HK-2 (cell line): Measurements from ENCODE around the gene CAPZA2.

Source experiments
- DNase-seq: peaks from one replicate; pipeline ENCODE4 v3.0.0-alpha.2; 2018; ENCODE audit not compliant: unreplicated experiment

Gene CAPZA2

DNA sequence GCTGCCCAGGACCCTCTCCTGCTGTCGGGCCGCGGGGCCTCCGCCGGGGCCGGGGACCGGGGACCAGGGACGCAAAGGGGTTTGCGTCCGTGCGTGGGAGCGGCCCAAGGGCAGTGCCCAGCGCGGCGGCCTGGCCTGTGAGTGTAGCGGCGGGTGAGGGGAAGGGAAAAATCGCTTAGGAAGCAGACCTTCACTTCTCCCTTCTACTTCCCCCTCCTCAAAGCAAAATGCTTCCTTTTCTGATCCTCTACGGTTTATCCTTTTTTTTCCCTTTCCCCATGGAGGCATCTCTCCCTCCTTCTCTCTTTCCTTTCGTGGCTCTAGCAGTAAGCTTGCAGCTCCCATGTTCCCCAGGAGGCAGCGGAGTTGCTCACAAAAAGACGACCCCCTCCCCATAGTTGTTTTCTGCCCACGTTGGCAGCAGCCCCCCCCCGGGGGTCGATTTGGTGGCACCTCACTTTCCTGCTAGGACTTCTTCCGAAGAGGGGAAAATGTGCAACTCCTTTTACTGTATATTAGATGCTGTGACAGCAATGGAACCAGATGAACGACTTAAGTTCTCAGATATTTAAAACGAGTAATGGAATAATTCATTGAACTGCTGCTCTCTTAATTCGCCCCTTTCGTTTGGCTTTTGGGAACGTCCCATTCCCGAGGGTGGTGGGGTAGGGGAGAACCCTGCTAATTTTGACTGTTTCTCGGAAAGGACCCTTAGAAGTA is 724 bp downstream of the CAPZA2 start:
- peak; percentile 33 for DNase-seq

DNA sequence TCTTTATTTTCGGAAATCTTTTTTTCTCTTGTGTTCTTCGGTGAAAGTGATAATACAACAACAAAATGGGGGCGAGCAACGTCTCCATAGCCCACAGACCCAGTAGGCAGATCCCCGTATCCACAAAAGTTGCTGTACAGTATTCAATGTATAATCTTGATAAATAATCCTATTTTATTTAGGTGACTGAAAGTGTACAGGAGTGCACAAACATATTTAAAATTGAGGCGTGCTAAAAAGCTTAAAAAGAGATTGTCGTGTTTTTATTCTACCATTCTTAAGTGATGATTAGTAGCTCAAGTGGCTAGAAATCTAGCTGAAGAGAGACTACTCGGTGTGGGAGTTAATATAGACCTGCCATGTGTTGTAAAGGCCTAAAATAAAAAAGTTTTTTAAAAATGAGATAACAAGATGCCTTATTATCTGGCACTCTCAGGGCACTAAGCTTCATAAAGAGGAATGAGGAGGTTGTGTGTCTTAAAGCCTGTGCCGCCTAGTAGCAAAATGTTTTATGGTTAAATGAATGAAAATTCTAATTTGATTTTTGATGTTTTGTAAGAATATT is 1.6 kb downstream of the CAPZA2 start:
- DNase-seq: no peak

DNA sequence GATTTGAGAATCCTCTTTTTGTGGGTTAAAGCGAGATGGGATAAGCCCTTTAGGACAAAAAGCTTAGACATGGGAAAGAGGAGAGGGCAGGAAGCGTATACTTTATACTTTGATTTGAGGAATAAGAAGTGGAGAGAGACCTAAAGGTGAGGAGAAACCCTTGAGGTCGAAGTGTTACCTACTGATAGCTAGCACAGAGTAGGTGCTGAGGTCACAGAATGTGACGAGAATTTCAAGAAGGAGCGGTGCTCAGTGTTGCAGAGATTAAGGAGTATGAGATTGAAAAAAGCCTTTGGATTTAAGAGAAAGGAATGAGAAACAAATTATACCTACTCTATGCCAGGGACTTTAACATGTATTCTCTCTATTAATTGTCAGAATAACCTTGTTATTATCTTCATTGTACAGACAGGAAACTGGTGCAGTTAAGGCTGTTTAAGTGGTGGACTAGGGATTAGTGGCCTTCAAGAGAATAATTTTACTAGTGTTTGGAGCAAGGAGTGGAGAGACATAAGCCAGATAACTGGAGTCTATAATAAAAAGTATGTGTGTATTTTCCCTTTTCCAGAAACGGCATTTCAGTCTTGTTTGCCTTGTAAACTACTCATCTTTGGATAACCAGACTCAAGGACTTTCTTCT is 8.8 kb downstream of the CAPZA2 start:
- DNase-seq: no peak

DNA sequence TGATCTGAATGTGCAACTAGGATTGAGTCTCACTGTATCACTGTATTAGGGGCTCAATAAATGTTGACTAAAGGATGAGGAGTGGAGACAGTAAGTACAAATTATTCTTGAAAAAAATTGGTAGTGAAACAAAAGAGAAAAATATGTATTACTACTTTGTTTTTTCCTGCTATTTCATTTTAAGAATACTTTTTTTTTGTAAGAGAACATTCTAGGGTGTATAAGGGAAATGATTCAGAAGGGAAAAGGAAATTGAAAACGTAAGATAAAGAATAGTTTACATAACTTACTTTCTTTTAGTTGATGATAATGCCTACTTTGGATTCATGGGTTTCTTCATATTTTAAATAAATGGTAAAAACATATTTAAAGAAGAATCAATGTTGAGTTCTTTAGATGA is 9.6 kb downstream of the CAPZA2 start:
- DNase-seq: no peak

DNA sequence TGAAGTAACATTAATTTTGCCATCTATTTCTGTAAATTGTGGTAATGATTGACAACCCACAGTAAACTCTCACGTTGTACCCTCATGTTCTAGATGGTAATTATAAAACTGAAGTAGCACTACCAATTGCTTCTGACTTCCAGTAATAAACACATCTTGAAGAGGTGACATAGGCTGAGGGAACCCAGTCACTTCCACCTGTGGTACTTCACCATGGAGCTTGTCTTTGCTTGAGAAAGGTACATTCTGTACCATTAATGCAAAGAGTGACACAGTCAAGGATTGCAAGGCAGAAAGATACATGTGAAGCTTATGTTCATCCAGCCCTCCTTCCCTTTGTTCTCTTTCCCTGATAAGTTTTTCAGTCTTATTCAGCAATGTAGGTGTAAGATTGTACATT is 11.2 kb downstream of the CAPZA2 start:
- DNase-seq: no peak

DNA sequence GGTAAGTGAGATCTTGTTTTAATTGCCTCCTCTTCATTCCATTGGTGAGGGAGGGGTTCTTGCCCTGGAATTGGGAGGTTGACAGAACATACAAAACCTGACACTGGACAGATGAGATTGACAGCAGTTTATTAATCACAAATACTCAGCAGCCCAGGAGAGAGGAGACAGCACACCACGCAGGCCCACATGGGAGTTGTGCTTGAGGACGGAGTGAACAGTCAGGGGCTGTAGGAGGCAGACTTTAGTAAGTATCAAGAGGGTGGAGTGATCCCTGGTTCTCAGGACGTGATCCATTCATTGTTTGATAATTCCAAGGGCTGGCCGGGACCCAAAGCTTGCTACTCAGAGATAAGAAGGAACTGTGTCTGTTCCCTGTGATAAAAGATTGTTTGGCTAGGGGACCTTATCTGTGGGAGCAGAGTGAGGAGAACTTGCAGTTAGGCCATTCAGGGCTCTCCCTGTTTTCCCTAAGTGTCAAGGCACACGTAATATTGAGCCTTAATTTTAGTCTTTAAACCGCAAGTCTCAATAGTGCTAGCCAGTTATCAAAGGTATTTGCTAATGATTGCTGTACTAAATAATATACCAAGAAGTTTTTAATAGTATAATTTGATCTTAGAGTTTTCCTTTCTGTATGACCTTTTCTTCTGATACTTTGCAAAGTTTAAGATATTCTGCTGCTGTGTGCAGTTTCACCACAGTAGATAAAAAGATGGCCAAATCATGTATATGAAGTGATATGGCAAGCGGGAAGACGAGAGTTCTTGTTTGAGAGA is 14.5 kb downstream of the CAPZA2 start:
- no peak for DNase-seq

DNA sequence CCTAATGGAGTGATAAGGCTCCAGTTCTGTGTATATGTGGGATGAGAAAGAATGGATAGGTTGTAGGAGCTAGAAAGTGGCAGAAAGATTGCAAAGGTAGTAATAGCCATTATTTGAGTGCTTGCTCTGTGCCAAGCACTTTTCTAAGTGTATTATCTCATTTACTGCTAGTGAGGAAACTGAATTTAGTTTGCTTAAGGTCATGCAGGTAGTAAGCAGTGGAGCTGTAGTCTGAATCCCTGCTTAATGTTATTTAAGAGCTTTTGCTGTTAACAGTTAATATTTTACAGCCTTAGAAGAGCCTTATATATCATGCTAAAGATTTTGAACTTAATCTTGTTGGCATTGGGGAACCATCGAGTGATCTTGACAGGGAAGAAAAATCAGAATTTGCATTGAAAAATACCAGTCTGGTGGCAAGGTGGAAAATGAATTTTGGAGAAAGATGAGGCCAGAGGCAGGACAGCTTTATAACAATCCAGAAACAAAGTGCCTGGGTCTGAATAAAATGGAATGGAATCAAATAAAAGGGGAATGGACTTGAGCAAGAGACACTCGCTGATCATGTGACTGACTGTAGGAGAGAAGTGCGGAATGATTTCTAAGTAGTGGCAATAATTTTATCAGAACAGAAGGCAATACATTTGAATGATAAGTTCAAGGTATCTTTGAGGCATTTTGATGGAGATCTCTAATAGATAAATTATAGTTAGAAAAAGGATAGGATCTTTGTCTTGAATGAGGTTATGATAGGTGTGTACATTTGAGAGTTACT is 15.2 kb downstream of the CAPZA2 start:
- DNase-seq: no peak

DNA sequence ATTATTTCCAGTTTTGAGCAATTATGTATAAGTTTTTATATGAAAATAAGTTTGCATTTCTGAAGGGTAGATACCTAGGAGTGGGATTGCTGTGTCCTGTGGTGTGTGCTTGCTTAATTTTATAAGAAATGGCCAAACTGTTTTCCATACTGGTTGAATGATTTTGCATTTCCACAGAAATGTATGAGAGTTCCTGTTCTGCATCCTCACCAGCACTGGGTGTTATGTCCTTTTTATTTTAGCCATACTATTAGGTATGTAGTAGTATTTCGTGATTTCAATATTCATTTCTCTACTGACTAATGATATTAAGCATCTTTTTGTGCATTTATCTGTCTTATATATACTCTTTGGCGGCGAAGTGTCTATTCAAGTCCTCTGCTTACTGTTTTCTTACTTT is 22.3 kb downstream of the CAPZA2 start:
- no peak for DNase-seq

DNA sequence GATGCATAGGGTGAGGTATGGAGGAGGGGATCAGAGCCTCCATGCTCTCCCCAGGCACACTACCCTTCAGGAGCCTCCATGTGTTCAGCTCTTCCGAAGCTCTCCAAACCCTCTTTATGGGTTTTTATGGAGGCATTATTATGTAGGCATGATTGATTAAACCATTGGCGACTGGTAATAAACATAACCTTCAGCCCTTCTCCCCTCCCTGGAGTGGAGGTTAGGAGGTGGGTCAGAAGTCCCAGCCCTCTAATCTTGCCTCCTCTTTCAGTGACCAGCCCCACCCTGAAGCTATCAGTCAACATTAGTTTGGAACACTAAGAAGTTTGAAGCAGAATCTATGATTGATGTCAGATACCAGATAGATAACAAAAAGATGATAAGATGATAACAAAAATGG is 23.3 kb downstream of the CAPZA2 start:
- no peak for DNase-seq

DNA sequence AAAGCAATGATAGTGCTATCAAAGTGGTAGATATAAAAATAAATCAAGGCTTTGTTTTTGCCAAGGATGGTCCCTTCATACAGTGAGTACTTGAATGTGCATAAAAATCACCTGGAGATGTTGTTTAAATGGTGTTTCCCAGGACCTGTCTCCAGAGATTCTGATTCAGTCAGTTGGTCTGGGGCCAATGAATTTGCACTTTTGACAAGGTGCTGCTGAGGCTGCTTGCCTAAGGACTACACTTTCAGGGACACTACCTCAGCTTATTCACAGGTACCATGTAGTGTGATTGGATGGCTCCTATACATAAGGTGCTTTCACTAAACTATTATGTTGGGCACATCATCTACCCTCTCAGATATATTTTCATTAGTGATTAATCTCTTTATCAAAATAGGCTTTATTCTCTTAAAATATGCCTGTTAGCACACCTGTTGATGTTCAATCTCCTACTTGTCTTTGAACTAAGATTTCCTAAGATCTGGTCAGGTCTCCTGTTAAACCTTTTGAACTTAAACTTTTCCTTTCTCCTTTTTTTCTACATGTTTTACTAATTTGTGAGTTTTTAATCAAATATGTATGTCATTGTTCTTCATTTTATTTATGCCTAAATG is 24.3 kb downstream of the CAPZA2 start:
- DNase-seq: no peak

DNA sequence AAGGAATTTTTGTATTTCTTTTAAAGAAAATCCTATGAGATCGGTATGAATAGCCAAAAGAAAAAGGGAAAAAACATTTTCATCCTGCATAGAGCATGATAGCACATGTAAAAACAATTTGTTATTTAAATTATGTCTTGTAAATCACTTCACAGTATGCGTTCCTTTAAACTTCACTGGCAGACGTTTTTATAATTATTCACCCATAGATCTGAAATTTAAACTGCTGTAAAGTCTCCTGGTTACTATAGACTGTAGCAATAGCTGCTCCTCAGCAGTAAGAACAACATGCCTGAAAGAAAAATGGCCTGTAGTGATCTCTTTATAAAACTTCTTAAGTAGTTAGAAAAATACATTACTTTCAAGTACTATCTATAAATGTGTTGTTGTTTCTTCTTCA is 26.5 kb downstream of the CAPZA2 start:
- DNase-seq: no peak

DNA sequence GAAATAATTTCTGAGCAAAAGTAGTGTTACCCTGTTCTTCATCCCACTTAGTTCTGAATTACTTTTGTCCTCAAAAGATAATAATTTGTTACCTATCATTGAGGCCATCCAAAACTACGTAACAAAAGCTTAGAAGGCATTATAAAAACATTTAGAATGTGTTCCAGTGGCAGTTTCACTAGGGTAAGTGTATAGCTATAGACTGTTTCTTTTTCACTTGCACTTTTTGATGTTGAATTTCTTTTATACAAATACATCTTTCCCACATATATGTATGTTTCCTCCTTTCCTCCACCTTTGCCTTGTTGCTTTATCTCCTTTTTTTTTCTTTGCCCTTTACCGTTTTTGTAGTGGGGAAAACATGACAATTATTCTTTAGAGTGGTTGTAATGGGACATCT is 33.5 kb downstream of the CAPZA2 start:
- DNase-seq: no peak

DNA sequence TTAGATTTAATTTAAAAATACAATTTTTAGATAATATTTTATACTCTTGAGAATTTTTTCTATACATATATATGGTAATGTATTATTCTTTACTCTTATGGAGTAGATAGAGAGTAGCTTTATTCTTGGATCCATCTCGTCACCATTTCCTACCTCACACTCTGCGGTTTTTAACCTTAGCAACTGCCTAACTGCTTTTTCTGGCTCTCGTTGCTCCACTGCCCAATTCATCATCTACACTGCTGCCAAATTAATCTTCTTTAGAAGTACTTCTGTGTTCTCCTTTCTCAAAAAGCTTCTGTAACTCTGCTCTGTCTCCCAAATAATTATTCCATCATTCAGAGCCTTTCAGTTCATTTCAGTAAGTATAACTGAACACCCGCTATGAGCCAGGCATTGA is 35.3 kb downstream of the CAPZA2 start:
- no peak for DNase-seq

DNA sequence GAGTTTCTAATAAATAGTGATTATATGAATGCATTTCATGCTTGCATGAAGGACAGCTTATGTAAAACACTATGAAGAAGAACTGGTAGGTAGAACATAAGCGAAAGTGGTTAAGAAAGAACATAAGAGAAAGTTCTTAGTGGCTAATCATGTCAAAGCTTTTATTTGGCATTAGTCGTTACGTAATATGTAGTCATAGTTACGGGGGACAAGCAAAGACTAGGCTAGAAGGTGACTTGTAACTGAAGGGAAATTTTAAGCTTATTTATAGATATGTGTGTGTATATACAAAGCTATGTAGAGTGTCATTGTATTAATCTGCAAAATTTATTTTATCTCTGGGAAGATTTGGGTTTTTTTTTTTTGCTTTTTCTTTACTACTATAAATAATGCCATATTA is 36.9 kb downstream of the CAPZA2 start:
- DNase-seq: no peak

DNA sequence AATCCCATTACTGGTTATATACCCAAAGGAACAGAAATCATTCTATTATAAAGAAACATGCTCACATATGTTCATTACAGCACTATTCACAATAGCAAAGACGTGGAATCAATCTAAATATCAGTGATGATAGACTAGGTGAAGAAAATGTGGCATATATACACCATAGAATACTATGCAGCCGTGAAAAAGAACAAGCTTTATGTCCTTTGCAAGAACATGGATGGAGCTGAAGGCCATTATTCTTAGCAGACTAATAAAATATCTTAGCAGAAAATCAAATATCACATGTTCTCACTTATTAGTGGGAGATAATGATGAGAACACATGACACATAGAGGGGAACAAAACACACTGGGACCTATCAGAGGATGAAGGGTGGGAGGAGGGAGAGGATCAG is 38.8 kb downstream of the CAPZA2 start:
- DNase-seq: no peak

DNA sequence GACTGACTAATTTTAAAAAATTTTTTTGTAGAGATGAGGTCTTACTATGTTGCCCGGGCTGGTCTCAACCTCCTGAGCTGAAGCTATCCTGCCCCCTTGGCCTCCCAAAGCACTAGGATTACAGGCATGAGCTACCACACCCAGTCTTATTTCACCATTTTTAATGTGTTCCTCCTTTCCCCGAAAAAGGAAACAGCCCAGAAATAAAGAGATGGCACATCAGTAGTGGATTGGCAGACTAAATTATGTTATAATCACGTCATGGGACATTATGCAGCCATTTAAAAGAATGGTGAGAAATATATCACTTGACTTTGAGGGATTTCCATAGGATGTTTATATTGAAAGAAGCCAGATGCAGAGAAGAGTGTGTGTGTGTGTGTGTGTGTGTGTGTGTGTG is 40.5 kb downstream of the CAPZA2 start:
- no peak for DNase-seq

DNA sequence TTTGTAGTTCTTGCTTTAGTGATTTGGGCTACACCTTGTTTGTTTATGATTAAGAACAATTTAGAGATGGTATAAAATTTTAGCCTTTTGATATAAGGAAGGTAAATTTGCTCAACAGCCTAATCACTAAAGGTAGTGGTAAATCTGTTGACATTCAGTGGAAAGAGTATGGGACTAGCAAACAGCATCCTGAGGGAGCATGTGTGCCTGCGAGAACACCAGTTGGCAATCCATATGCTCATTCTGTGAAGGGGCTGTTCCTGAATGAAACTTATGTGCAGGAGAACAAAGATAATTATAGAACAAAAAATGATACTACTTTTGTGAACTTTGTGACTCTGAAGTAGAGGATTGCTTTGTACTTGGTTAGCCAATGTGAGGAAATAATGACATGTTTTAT is 44.0 kb downstream of the CAPZA2 start:
- no peak for DNase-seq

DNA sequence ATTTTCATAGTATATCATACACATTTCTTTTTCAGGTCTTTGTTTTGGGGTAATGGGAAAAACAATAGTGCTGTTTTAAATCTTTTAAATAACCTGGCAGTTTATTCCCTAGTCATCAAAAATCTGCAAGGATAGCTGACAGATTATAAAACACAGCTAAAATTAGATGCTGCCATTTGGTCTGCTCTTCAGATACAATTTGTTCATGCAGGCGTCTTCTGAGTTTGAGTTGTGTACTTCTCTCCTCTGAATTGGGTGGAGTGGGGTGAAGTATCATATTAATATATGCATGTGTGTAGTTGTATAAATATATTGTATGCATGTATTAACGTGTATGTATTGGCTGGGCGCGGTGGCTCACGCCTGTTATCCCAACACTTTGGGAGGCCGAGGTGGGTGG is 48.0 kb downstream of the CAPZA2 start:
- no peak for DNase-seq

DNA sequence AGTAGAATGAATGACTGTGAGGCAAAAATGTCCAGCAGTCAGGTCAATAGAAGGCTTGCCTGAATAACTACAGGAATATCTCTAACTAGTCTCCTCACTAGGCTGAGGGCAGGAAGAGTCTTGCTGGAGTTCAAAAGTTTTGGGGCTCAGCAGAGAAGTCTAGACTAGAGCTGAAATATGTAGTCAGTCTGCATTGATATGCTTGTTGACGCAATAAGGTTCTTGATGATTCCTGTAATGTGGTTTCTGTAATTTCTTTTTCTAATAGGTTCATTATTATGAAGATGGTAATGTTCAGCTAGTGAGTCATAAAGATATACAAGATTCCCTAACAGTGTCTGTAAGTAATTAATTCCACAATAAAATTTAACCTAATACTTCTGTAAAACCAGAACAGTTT is 49.4 kb downstream of the CAPZA2 start:
- no peak for DNase-seq

DNA sequence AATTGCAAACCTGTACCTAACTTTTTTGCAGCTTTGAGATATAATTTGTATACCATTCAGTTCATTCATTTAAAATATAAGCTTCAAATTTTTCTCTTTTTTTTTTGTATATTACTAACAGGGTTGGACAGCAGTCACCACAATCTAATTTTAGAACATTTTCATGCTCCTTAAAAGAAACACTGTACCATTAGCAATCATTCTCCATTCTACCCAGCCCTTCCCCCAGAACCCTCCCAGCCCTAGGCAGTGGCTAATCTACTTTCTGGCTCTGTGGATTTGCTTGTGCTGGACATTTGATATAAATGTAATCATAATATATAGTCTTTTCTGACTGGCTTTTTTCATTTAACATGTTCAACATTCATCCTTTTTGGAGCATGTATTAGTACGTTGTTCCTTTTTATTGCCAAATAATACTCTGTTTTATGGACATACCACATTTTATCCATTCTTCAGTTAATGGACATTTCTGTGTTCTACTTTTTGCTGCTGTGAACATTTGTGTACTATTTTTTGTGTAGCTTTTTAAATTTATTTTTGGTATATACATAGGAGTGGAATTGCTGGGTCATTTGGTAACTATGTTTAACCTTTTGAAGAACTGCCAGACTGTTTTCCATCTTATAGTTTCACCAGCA is 50.0 kb downstream of the CAPZA2 start:
- DNase-seq: no peak

DNA sequence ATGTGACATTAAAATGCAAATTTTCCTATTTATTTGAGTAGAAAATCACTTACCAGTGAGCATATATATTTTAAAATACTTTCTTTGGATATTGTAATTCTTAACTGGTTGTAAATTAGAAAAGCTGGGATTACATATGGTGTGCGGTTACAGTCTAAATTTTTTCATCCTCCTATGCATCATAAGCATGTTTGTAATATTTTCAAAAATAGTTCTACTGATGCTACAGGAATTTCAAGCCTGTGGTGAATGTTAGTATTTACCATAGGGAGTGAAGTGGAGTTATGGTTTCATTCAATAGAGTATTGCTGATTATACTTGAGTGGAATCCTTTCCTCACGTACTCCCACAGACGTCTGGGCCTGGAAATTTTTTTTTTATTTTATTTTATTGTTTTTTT is 56.3 kb downstream of the CAPZA2 start:
- DNase-seq: no peak
